Keratinocyte (primary cell): ENCODE measurements around the gene KCNQ4. TPM values are rescaled to one million over a fixed set of nuclear protein-coding genes. Genes with fewer than 3 reads are reported as not detected.
A peak's percentile ranks its signal among the peaks of the same experiment; 100 is the strongest.

Source experiments
- DNase-seq: peaks from one replicate; pipeline ENCODE4 v3.0.0-alpha.2; 2011; ENCODE audit warnings: low read depth, missing footprints, low spot score
- FAIRE-seq: peaks from 2 replicates; lab custom pipeline; 2011; peaks lifted over from hg19 to GRCh38; lab: Jason Lieb, UNC
- H2AFZ ChIP-seq: 2 replicates; pipeline ENCODE4 v1.6.0; 2012; ENCODE audit warnings: low read length, control low read depth, inconsistent platforms; ENCODE audit not compliant: control insufficient read depth
- H3K27ac ChIP-seq: 2 replicates; pipeline ENCODE4 v1.5.1; 2011; ENCODE audit warnings: low read length; ENCODE audit not compliant: control insufficient read depth, insufficient read depth
- H3K27me3 ChIP-seq: 3 replicates; pipeline ENCODE4 v1.6.0; 2011; ENCODE audit warnings: low read length; ENCODE audit not compliant: control insufficient read depth, insufficient read depth; ENCODE audit errors: extremely low read depth
- H3K36me3 ChIP-seq, 2 experiments: 2 replicates in 1 of 2; 3 replicates in 1 of 2; pipeline ENCODE4 v1.5.1; 2011; ENCODE audit warnings: low read length in 2 of 2, mild to moderate bottlenecking in 1 of 2; ENCODE audit not compliant: control insufficient read depth in 2 of 2, insufficient read depth in 2 of 2; ENCODE audit errors: extremely low read depth in 1 of 2
- H3K4me1 ChIP-seq: 3 replicates; pipeline ENCODE4 v1.5.1; 2011; ENCODE audit warnings: low read length; ENCODE audit not compliant: control insufficient read depth, insufficient read depth; ENCODE audit errors: extremely low read depth
- H3K4me2 ChIP-seq: 3 replicates; pipeline ENCODE4 v1.6.0; 2011; ENCODE audit warnings: low read depth, low read length; ENCODE audit not compliant: control insufficient read depth, insufficient read depth; ENCODE audit errors: extremely low read depth
- H3K4me3 ChIP-seq, 3 experiments: fragments of 200-600 bp in 1 of 3; sonication (generic) in 1 of 3; 2 replicates in 2 of 3; 3 replicates in 1 of 3; pipeline ENCODE4 v1.5.1; 2011 to 2016; ENCODE audit warnings: low read length in 3 of 3, mild to moderate bottlenecking in 3 of 3, control low read depth in 2 of 3, inconsistent platforms in 1 of 3, low read depth in 1 of 3, mixed read lengths in 1 of 3, mixed run types in 1 of 3, moderate library complexity in 1 of 3; ENCODE audit not compliant: control insufficient read depth in 2 of 3, insufficient read depth in 2 of 3; ENCODE audit errors: extremely low read depth in 1 of 3
- H3K79me2 ChIP-seq: 2 replicates; pipeline ENCODE4 v1.6.0; 2012; ENCODE audit warnings: low read length; ENCODE audit not compliant: control insufficient read depth, insufficient read depth
- H3K9ac ChIP-seq: 3 replicates; pipeline ENCODE4 v1.6.0; 2011; ENCODE audit warnings: low read length; ENCODE audit not compliant: control insufficient read depth, insufficient read depth; ENCODE audit errors: extremely low read depth
- H3K9me1 ChIP-seq: 3 replicates; pipeline ENCODE4 v1.6.0; 2011; ENCODE audit warnings: low read length; ENCODE audit not compliant: control insufficient read depth, insufficient read depth; ENCODE audit errors: extremely low read depth
- H3K9me3 ChIP-seq: 2 replicates; pipeline ENCODE4 v1.5.1; 2012; ENCODE audit warnings: low read depth, low read length; ENCODE audit not compliant: control insufficient read depth
- H4K20me1 ChIP-seq: 3 replicates; pipeline ENCODE4 v1.6.0; 2011; ENCODE audit warnings: low read length; ENCODE audit not compliant: control insufficient read depth, insufficient read depth; ENCODE audit errors: extremely low read depth
- EZH2 ChIP-seq: IDR thresholded peaks from one replicate; pipeline ENCODE4 v1.6.1; 2012; ENCODE audit warnings: inconsistent platforms, mild to moderate bottlenecking, low read length, moderate library complexity
- dilution Hi-C: fragments of 300-500 bp; cut with MboI; formaldehyde crosslinking; loops from one replicate; pipeline ENCODE4 v1.7.0; 2020; ENCODE audit warnings: low sequenced_read_pairs; ENCODE audit not compliant: extremely low pct_ligation_motif_present
- polyA plus RNA-seq, 5 experiments: library from polyadenylated mRNA; depleted of rRNA in 3 of 5; stranded (reverse) in 3 of 5; stranded (forward) in 1 of 5; unstranded in 1 of 5; fragments of >200 nt; gene quantifications; 1 replicate in 1 of 5; 2 replicates in 3 of 5; 3 replicates in 1 of 5; pipeline versions ENCODE4 v1.2.1 to v1.2.3, GENCODE V29; 2011 to 2012; ENCODE audit warnings: missing spikeins in 2 of 5, low read depth in 1 of 5, low replicate concordance in 1 of 5
- TF ChIP-seq, protein P1 (sequence below), 3 experiments: IDR thresholded peaks in 1 of 3; conservative IDR thresholded peaks in 1 of 3; optimal IDR thresholded peaks in 1 of 3; 2 replicates in 2 of 3; 3 replicates in 1 of 3; pipeline versions ENCODE3 to v1.5.1; 2011; ENCODE audit warnings: low read length in 3 of 3, mild to moderate bottlenecking in 3 of 3, moderate library complexity in 2 of 3, control low read depth in 1 of 3, inconsistent platforms in 1 of 3; ENCODE audit not compliant: insufficient read depth in 2 of 3; ENCODE audit errors: extremely low read depth in 1 of 3

Gene KCNQ4
- polyA plus RNA-seq, 1 donor (not counting 4 experiments of a cell fraction or from before 2014, with no cell fraction given), result not detected

DNA sequence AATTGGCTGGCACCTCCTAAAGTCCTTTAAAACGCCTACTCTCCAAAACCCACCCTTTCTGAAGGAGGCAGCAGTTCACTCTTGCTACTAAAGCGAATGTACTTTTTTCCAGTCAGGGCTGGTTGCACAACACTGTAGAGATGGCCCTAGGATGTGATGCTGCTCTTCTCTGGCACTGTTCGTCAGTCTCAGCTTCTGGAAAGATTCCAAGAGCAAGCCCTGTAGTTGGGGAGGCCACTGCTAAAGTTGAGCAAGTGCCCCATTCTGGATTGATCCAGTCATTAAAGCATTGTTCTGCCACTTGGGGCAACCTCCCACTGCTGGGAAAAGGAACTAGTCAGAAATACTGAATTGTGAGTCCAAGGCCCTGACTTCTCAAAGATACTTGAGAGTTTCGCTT lies 28.5 kb upstream of the KCNQ4 start:
- Histone ChIP-seq H2AFZ (no peak overlapping the region), H3K9me3 (no peaks in the 10 kb centered on the region), H3K9ac (no peak overlapping the region), H3K4me2 (no peak overlapping the region), H3K4me3 (no peak overlapping the region), H3K4me1 (peaks cover 9% of the 10 kb centered on the region), H3K27me3 (no peaks in the 10 kb centered on the region), H3K79me2 (no peaks in the 10 kb centered on the region), H3K36me3 (peaks cover 32 to 48% of the 10 kb centered on the region in 2 experiments), H4K20me1 (no peaks in the 10 kb centered on the region), H3K9me1 (no peaks in the 10 kb centered on the region), H3K27ac (no peak overlapping the region)
- TF ChIP-seq EZH2, result no peak
- TF ChIP-seq, protein P1, sequence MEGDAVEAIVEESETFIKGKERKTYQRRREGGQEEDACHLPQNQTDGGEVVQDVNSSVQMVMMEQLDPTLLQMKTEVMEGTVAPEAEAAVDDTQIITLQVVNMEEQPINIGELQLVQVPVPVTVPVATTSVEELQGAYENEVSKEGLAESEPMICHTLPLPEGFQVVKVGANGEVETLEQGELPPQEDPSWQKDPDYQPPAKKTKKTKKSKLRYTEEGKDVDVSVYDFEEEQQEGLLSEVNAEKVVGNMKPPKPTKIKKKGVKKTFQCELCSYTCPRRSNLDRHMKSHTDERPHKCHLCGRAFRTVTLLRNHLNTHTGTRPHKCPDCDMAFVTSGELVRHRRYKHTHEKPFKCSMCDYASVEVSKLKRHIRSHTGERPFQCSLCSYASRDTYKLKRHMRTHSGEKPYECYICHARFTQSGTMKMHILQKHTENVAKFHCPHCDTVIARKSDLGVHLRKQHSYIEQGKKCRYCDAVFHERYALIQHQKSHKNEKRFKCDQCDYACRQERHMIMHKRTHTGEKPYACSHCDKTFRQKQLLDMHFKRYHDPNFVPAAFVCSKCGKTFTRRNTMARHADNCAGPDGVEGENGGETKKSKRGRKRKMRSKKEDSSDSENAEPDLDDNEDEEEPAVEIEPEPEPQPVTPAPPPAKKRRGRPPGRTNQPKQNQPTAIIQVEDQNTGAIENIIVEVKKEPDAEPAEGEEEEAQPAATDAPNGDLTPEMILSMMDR (optimal IDR thresholded peaks at IDR 0.05 in 1 of 3, IDR thresholded peaks at IDR 0.05 in 1 of 3, conservative IDR thresholded peaks at IDR 0.05 in 1 of 3; ENCODE audit: extremely low read depth in 1 of 3, insufficient read depth in 2 of 3, low read length in 3 of 3), result no peak
- FAIRE-seq (peak; percentile 32), DNase-seq (no peak)
- dilution Hi-C loops, result no loop called here

DNA sequence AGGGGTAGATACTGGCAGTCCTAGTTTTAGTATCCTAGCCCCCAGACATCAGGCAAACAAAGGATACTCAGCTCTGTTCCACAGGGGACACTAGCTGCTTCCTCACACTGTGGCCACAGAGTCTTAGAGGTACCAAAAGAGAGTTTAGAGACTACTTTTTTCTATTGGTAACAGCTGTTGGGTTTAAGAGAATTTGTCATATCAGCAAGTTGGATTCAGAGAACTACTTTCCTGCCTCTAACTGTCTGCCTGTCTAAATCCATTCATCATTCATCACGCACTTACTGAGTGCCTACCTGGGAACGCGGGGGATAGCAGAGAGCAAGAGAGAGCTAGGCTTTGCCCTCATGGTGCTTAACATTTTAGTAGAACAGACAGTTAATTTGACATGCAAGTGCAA lies 27.1 kb upstream of the KCNQ4 start:
- H3K9me3 ChIP-seq, result no peaks in the 10 kb centered on the region
- TF ChIP-seq EZH2, result no peak
- TF ChIP-seq, protein P1 (optimal IDR thresholded peaks at IDR 0.05 in 1 of 3, IDR thresholded peaks at IDR 0.05 in 1 of 3, conservative IDR thresholded peaks at IDR 0.05 in 1 of 3; ENCODE audit: extremely low read depth in 1 of 3, insufficient read depth in 2 of 3, low read length in 3 of 3), result no peak
- H3K9me1 ChIP-seq, result no peaks in the 10 kb centered on the region
- H3K27me3 ChIP-seq, result no peaks in the 10 kb centered on the region
- H4K20me1 ChIP-seq, result no peaks in the 10 kb centered on the region
- H3K27ac ChIP-seq, result no peak overlapping the region
- DNase-seq, result no peak
- H3K4me3 ChIP-seq, result no peak overlapping the region
- dilution Hi-C loops, result no loop called here
- H3K79me2 ChIP-seq, result no peaks in the 10 kb centered on the region
- no peak overlapping the region for H2AFZ ChIP-seq
- H3K9ac ChIP-seq, result no peak overlapping the region
- peaks cover 36 to 48% of the 10 kb centered on the region in 2 experiments for H3K36me3 ChIP-seq
- H3K4me2 ChIP-seq, result no peak overlapping the region
- FAIRE-seq, result no peak
- peaks cover 7% of the 10 kb centered on the region for H3K4me1 ChIP-seq
